HepG2 (cell line): ENCODE data around the gene GGNBP2. TPM values are rescaled to one million over a fixed set of nuclear protein-coding genes. Genes with fewer than 3 reads are reported as not detected.

Experiments
- ATAC-seq: fragments of 200-7000 bp; cut with Tn5 transposase; 3 replicates; pipeline ENCODE4 v1.9.1; 2020; ENCODE audit warnings: mild to moderate bottlenecking, moderate library complexity
- BruUV-seq: library from RNA; stranded (reverse); fragments of 400-500 nt; replicated peaks from 2 replicates; lab custom pipeline; 2021; lab: Mats Ljungman, UMichigan
- CTCF ChIA-PET: fragments of 300-600 bp; formaldehyde crosslinking; extraction: SDS; loops from one replicate; lab custom pipeline; 2021; ENCODE audit warnings: low total read pairs, inconsistent platforms, low intra/inter-chr PET ratio; lab: Yijun Ruan, JAX
- POLR2A ChIA-PET: fragments of 350-600 bp; sonication (Branson Sonifier 250); formaldehyde crosslinking; loops from one replicate; lab custom pipeline; 2020; ENCODE audit warnings: antibody characterized with exemption, inconsistent platforms; lab: Yijun Ruan, JAX
- DNase-seq: peaks from one replicate; pipeline ENCODE4 v3.0.0-alpha.2; 2015; ENCODE audit warnings: low spot score
- FAIRE-seq: peaks from 3 replicates; lab custom pipeline; 2011; peaks lifted over from hg19 to GRCh38; lab: Jason Lieb, UNC
- H2AFZ ChIP-seq: one replicate; pipeline ENCODE4 v1.6.1; 2011; ENCODE audit warnings: low read length, inconsistent platforms
- H3K27ac ChIP-seq: fragments of 300-600 bp; 3 replicates; pipeline ENCODE4 v1.8.0; 2011; ENCODE audit warnings: mixed run types, mild to moderate bottlenecking, mixed read lengths, low read length, inconsistent platforms; ENCODE audit not compliant: insufficient read depth; ENCODE audit errors: extremely low read length
- H3K27me3 ChIP-seq, 2 experiments: fragments of 200-600 bp in 1 of 2; 2 replicates in 1 of 2; 3 replicates in 1 of 2; pipeline versions ENCODE4 v1.6.0 to v1.8.0; 2011; ENCODE audit warnings: low read length in 2 of 2, mild to moderate bottlenecking in 2 of 2, moderate library complexity in 2 of 2, inconsistent platforms in 1 of 2; ENCODE audit not compliant: insufficient read depth in 2 of 2, control insufficient read depth in 1 of 2
- H3K36me3 ChIP-seq, 2 experiments: fragments of 200-600 bp in 1 of 2; replicated peaks in 1 of 2; 2 replicates in 1 of 2; 3 replicates in 1 of 2; pipeline versions ENCODE4 v1.5.1 to v1.8.0; 2011; ENCODE audit warnings: low read length in 2 of 2, inconsistent platforms in 1 of 2; ENCODE audit not compliant: insufficient read depth in 2 of 2, control insufficient read depth in 1 of 2
- H3K4me1 ChIP-seq: 2 replicates; pipeline ENCODE4 v1.5.1; 2012; ENCODE audit warnings: low read length, inconsistent platforms; ENCODE audit not compliant: insufficient read depth
- H3K4me2 ChIP-seq: 2 replicates; pipeline ENCODE4 v1.6.0; 2011; ENCODE audit warnings: low read depth, low read length, inconsistent platforms
- H3K4me3 ChIP-seq, 3 experiments: fragments of 200-600 bp in 1 of 3; sonication (generic), shearing (Covaris generic) in 1 of 3; replicated peaks in 1 of 3; 2 replicates each; pipeline ENCODE4 v1.5.1; 2011 to 2016; ENCODE audit warnings: low read length in 3 of 3, inconsistent platforms in 2 of 3, low read depth in 2 of 3, mild to moderate bottlenecking in 2 of 3, control low read depth in 1 of 3, mixed read lengths in 1 of 3; ENCODE audit not compliant: insufficient read depth in 1 of 3
- H3K79me2 ChIP-seq: one replicate; pipeline ENCODE4 v1.6.1; 2011; ENCODE audit warnings: low read length, inconsistent platforms; ENCODE audit not compliant: insufficient read depth
- H3K9ac ChIP-seq: 2 replicates; pipeline ENCODE4 v1.6.0; 2011; ENCODE audit warnings: mild to moderate bottlenecking, low read depth, low read length, inconsistent platforms; ENCODE audit not compliant: insufficient read depth
- H3K9me3 ChIP-seq: 2 replicates; pipeline ENCODE4 v1.5.1; 2012; ENCODE audit warnings: mild to moderate bottlenecking, low read length
- H4K20me1 ChIP-seq: 2 replicates; pipeline ENCODE4 v1.6.0; 2011; ENCODE audit warnings: inconsistent platforms, mild to moderate bottlenecking, low read length, moderate library complexity; ENCODE audit not compliant: insufficient read depth
- ARNTL ChIP-seq: sonication (generic); formaldehyde crosslinking; IDR thresholded peaks from 2 replicates; pipeline ENCODE4 v1.4.0; 2020; ENCODE audit warnings: mild to moderate bottlenecking, missing genetic modification reagents
- ELK4 ChIP-seq: sonication (generic); formaldehyde crosslinking; IDR thresholded peaks from 2 replicates; pipeline ENCODE4 v1.9.0; 2021; ENCODE audit warnings: missing genetic modification reagents, borderline replicate concordance
- FOXK2 ChIP-seq: fragments of 450-650 bp; IDR thresholded peaks from 2 replicates; pipeline ENCODE4 v1.6.1; 2016
- MBD4 ChIP-seq: IDR thresholded peaks from 2 replicates; pipeline ENCODE4 v1.6.1; 2012; ENCODE audit warnings: low read length, inconsistent platforms, borderline replicate concordance
- MTA3 ChIP-seq: sonication (generic); formaldehyde crosslinking; IDR thresholded peaks from 2 replicates; pipeline ENCODE4 v1.4.0; 2020; ENCODE audit warnings: missing genetic modification reagents
- PAX8 ChIP-seq: sonication (generic); formaldehyde crosslinking; IDR thresholded peaks from 2 replicates; pipeline ENCODE4 v1.8.0; 2022; ENCODE audit warnings: mild to moderate bottlenecking, missing genetic modification reagents, borderline replicate concordance
- POLR2AphosphoS2 ChIP-seq: IDR thresholded peaks from 2 replicates; pipeline ENCODE4 v1.6.1; 2011; ENCODE audit warnings: low read depth, low read length, improper control_type of control experiment
- RFX5 ChIP-seq: IDR thresholded peaks from 2 replicates; pipeline ENCODE4 v1.6.1; 2011; ENCODE audit warnings: low read depth, low read length, improper control_type of control experiment
- USF2 ChIP-seq, 2 experiments: sonication (generic) in 1 of 2; formaldehyde crosslinking in 1 of 2; IDR thresholded peaks; 2 replicates each; pipeline versions ENCODE4 v1.5.1 to v1.6.1; 2011 to 2020; ENCODE audit warnings: borderline replicate concordance in 1 of 2, low read depth in 1 of 2, low read length in 1 of 2, mild to moderate bottlenecking in 1 of 2, missing genetic modification reagents in 1 of 2, moderate library complexity in 1 of 2
- ZNF704 ChIP-seq: sonication (generic); formaldehyde crosslinking; IDR thresholded peaks from 2 replicates; pipeline ENCODE4 v1.8.1; 2023; ENCODE audit warnings: mild to moderate bottlenecking, inconsistent platforms, moderate library complexity, missing genetic modification reagents, borderline replicate concordance
- ZNF710 ChIP-seq: sonication (generic); formaldehyde crosslinking; IDR thresholded peaks from 2 replicates; pipeline ENCODE4 v1.5.0; 2020; ENCODE audit warnings: mild to moderate bottlenecking, missing genetic modification reagents, borderline replicate concordance
- WGBS: methylation state at CpG from one replicate; pipeline ENCODE4 v1.1.6; 2017; ENCODE audit warnings: low lambda C conversion rate; 5-methylcytosine and 5-hydroxymethylcytosine counted together
- in situ Hi-C: cut with HindIII; loops from 2 replicates; pipeline ENCODE4 v1.10.0; 2017; ENCODE audit warnings: low pct_unique_long_range_greater_than_20kb; ENCODE audit not compliant: extremely low pct_ligation_motif_present
- intact Hi-C: fragments of 100-400 bp; cut with micrococcal nuclease; formaldehyde crosslinking; loops from one replicate; pipeline ENCODE4 v1.10.0; 2022; ENCODE audit not compliant: unreplicated experiment
- polyA plus RNA-seq, 8 experiments: library from polyadenylated mRNA; depleted of rRNA in 3 of 8; stranded (reverse) in 7 of 8; unstranded in 1 of 8; fragments of >200 nt; fragmentation: Illumina TruSeq in 4 of 8; extraction: Trizol in 4 of 8; gene quantifications; 2 replicates each; pipeline versions ENCODE4 v1.2.1 to v1.2.3, GENCODE V29; 2011 to 2016; ENCODE audit warnings: low read depth in 4 of 8, missing spikeins in 1 of 8, mixed read lengths in 1 of 8; ENCODE audit not compliant: insufficient read depth in 1 of 8
- total RNA-seq, 5 experiments: library from RNA; depleted of rRNA; stranded (reverse); fragments of >200 nt; fragmentation: Illumina TruSeq; extraction: Trizol; gene quantifications; 2 replicates each; pipeline ENCODE4 v1.2.3, GENCODE V29; 2016; ENCODE audit warnings: low read depth in 1 of 5
- TF ChIP-seq, protein P1 (sequence below): sonication (generic); formaldehyde crosslinking; IDR thresholded peaks from 2 replicates; pipeline ENCODE4 v1.5.0; 2020; ENCODE audit warnings: missing genetic modification reagents

The GGNBP2 gene
- total and polyA plus RNA-seq, 2 of the 13 experiments (the other 11 are each of a cell fraction or from before 2014, with no cell fraction given): 53.3 to 84.2 TPM

DNA sequence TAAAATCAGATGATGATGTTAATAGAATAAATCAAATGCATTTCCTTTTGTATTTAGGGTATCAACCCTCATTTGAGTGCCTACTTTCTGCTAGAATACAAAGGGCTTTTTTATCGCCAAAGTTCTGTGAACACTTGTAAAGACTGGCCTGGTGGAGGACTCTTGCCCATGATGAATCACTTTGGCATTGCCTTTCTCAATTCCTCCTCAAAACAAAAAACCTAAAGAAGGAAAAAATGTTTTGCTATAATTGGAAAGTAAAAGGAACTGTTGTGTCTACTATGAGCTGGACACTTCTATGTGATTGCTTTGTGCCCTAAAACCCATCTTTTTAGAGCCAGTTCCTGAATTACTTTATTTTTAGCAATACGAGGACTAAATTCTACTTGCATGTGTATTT lies 34.0 kb downstream of the GGNBP2 start:
- peaks cover 21 to 64% of the 10 kb centered on the region in 2 experiments for H3K36me3 ChIP-seq
- no peaks in the 10 kb centered on the region for H3K27me3 ChIP-seq
- no peak overlapping the region for H3K27ac ChIP-seq
- no peak overlapping the region for H3K4me3 ChIP-seq
- intact Hi-C loops (no loop called here), in situ Hi-C loops (no loop called here)
- no peak overlapping the region for H3K4me2 ChIP-seq
- no peak for DNase-seq
- peaks cover 4% of the 10 kb centered on the region; the same call in 1 of the 2 replicates for H4K20me1 ChIP-seq
- H3K4me1 ChIP-seq: peaks cover 7% of the 10 kb centered on the region; the same call in 1 of the 2 replicates
- POLR2A ChIA-PET: no interaction called here
- H3K9me3 ChIP-seq: no peaks in the 10 kb centered on the region
- TF ChIP-seq, protein P1, sequence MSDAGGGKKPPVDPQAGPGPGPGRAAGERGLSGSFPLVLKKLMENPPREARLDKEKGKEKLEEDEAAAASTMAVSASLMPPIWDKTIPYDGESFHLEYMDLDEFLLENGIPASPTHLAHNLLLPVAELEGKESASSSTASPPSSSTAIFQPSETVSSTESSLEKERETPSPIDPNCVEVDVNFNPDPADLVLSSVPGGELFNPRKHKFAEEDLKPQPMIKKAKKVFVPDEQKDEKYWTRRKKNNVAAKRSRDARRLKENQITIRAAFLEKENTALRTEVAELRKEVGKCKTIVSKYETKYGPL: no peak
- TF ChIP-seq RFX5 (no peak), PAX8 (CRISPR knock-in tag) (no peak), ZNF710 (CRISPR knock-in tag) (no peak), ARNTL (CRISPR knock-in tag) (no peak), FOXK2 (no peak), ZNF704 (CRISPR knock-in tag) (no peak), USF2 (IDR thresholded peaks at IDR 0.05; ENCODE audit: low read depth, low read length) (no peak), USF2 (CRISPR knock-in tag; IDR thresholded peaks at IDR 0.05; ENCODE audit: borderline replicate concordance) (no peak), MTA3 (CRISPR knock-in tag) (no peak), MBD4 (no peak), POLR2AphosphoS2 (no peak), ELK4 (CRISPR knock-in tag) (no peak)
- H2AFZ ChIP-seq: no peak overlapping the region
- FAIRE-seq: no peak
- 96% methylated on average over 2 of the region's 2 CpGs for WGBS
- H3K9ac ChIP-seq: no peak overlapping the region
- CTCF ChIA-PET: no interaction called here
- no peak for ATAC-seq
- H3K79me2 ChIP-seq: peaks cover 15% of the 10 kb centered on the region
- TSS peak; percentile 32 for BruUV-seq
